B cell (primary cell): ENCODE results near the gene GNLY. TPM values are rescaled to one million over a fixed set of nuclear protein-coding genes. Genes with fewer than 3 reads are reported as not detected.

Experiments
- ATAC-seq: fragments of 200-7000 bp; cut with Tn5 transposase; one replicate; pipeline ENCODE4 v1.10.0; 2021; ENCODE audit warnings: low read depth, mild to moderate bottlenecking, moderate number of reproducible peaks, moderate library complexity
- CTCF ChIA-PET: fragments of 350-600 bp; sonication (Branson Sonifier 250); formaldehyde crosslinking; loops from one replicate; lab custom pipeline; 2021; ENCODE audit warnings: antibody characterized with exemption, inconsistent platforms; lab: Charles Lee
- POLR2A ChIA-PET: fragments of 350-600 bp; sonication (Branson Sonifier 250); formaldehyde crosslinking; loops from one replicate; lab custom pipeline; 2021; ENCODE audit warnings: antibody characterized with exemption; lab: Charles Lee
- DNase-seq: peaks from one replicate; pipeline ENCODE4 v3.0.0; 2013
- H2AFZ ChIP-seq: 2 replicates; pipeline ENCODE4 v1.6.1; 2012; ENCODE audit warnings: mild to moderate bottlenecking, low read depth, low read length; ENCODE audit not compliant: insufficient read depth, poor library complexity, severe bottlenecking
- H3K27ac ChIP-seq, 2 donors: 1 replicate in 1 of 2; 2 replicates in 1 of 2; pipeline ENCODE4 v1.5.1; 2012 to 2013; ENCODE audit warnings: low read length in 2 of 2, mild to moderate bottlenecking in 2 of 2, moderate library complexity in 1 of 2
- H3K27me3 ChIP-seq, 4 experiments: fragments of 200-600 bp in 1 of 4; sonication (generic) in 1 of 4; replicated peaks in 1 of 4; 1 replicate in 2 of 4; 2 replicates in 2 of 4; pipeline versions ENCODE4 v1.6.1 to v1.7.0; 2013 to 2016; ENCODE audit warnings: low read length in 3 of 4, mild to moderate bottlenecking in 2 of 4, mixed read lengths in 1 of 4, moderate library complexity in 1 of 4; ENCODE audit not compliant: insufficient read depth in 4 of 4, control insufficient read depth in 3 of 4; ENCODE audit errors: control extremely low read depth in 1 of 4
- H3K36me3 ChIP-seq, 2 experiments: replicated peaks in 1 of 2; 1 replicate in 1 of 2; 2 replicates in 1 of 2; pipeline versions ENCODE4 v1.6.1 to v1.7.1; 2013; ENCODE audit warnings: low read length in 1 of 2; ENCODE audit not compliant: insufficient read depth in 2 of 2, control insufficient read depth in 1 of 2; ENCODE audit errors: control extremely low read depth in 1 of 2, extremely low read depth in 1 of 2
- H3K4me1 ChIP-seq, 2 donors: fragments of 200-600 bp in 1 of 2; sonication (generic) in 1 of 2; 1 replicate in 1 of 2; 2 replicates in 1 of 2; pipeline versions ENCODE4 v1.5.1 to v1.6.1; 2013 to 2017; ENCODE audit warnings: low read length in 2 of 2; ENCODE audit not compliant: control insufficient read depth in 2 of 2, insufficient read depth in 2 of 2
- H3K4me2 ChIP-seq: replicated peaks from 2 replicates; pipeline ENCODE3; 2012; ENCODE audit warnings: mild to moderate bottlenecking, low read depth, low read length; ENCODE audit not compliant: poor library complexity, severe bottlenecking
- H3K4me3 ChIP-seq, 5 experiments: fragments of 200-600 bp in 1 of 5; sonication (generic) in 1 of 5; 1 replicate in 3 of 5; 2 replicates in 2 of 5; pipeline versions ENCODE4 v1.5.1 to v1.7.0; 2011 to 2016; ENCODE audit warnings: low read length in 4 of 5, mild to moderate bottlenecking in 4 of 5, low read depth in 2 of 5, control low read depth in 1 of 5, moderate library complexity in 1 of 5; ENCODE audit not compliant: insufficient read depth in 1 of 5; ENCODE audit errors: control extremely low read depth in 1 of 5, extremely low read depth in 1 of 5
- H3K79me2 ChIP-seq: fragments of 200-600 bp; sonication (generic); one replicate; pipeline ENCODE4 v1.6.0; 2016; ENCODE audit warnings: low read length; ENCODE audit not compliant: control insufficient read depth, insufficient read depth
- H3K9ac ChIP-seq: fragments of 200-600 bp; sonication (generic); 2 replicates; pipeline ENCODE4 v1.6.1; 2017; ENCODE audit warnings: mild to moderate bottlenecking, low read length, moderate library complexity
- H3K9me3 ChIP-seq, 3 donors: one replicate each; pipeline versions ENCODE4 v1.6.1 to v1.7.1; 2013; ENCODE audit warnings: low read length in 2 of 3; ENCODE audit not compliant: control insufficient read depth in 2 of 3, insufficient read depth in 1 of 3; ENCODE audit errors: control extremely low read depth in 1 of 3
- H4K20me1 ChIP-seq: 2 replicates; pipeline ENCODE4 v1.6.0; 2012; ENCODE audit warnings: mild to moderate bottlenecking, low read length; ENCODE audit not compliant: insufficient read depth, control insufficient read depth, poor library complexity, severe bottlenecking
- H3K27ac Mint-ChIP-seq: one replicate; pipeline ENCODE4 v1.8.0; 2021; ENCODE audit warnings: mixed read lengths
- H3K27me3 Mint-ChIP-seq: one replicate; pipeline ENCODE4 v1.8.0; 2021; ENCODE audit warnings: mixed read lengths
- H3K4me1 Mint-ChIP-seq: one replicate; pipeline ENCODE4 v1.8.0; 2021; ENCODE audit warnings: mixed read lengths
- H3K4me3 Mint-ChIP-seq: one replicate; pipeline ENCODE4 v1.8.0; 2021; ENCODE audit warnings: mixed read lengths
- H3K9me3 Mint-ChIP-seq: one replicate; pipeline ENCODE4 v1.8.0; 2022; ENCODE audit warnings: mixed read lengths; ENCODE audit not compliant: insufficient read depth
- CTCF ChIP-seq: fragments of 200-600 bp; IDR thresholded peaks from one replicate; pipeline ENCODE4 v1.8.0; 2022; ENCODE audit warnings: antibody characterized with exemption, mild to moderate bottlenecking
- EZH2 ChIP-seq: IDR thresholded peaks from 2 replicates; pipeline ENCODE4 v1.6.1; 2012; ENCODE audit warnings: borderline replicate concordance, low read depth, mild to moderate bottlenecking, moderate library complexity, low read length; ENCODE audit not compliant: insufficient read depth, poor library complexity, severe bottlenecking
- WGBS: methylation state at CpG from one replicate; pipeline ENCODE4 v1.1.5; 2013; ENCODE audit warnings: missing lambda C conversion rate; ENCODE audit not compliant: insufficient coverage; 5-methylcytosine and 5-hydroxymethylcytosine counted together
- intact Hi-C: fragments of 100-400 bp; cut with micrococcal nuclease; formaldehyde crosslinking; loops from one replicate; pipeline ENCODE4 v1.10.0; 2022
- polyA plus RNA-seq: library from polyadenylated mRNA; depleted of rRNA; stranded (reverse); fragments of >200 nt; gene quantifications from 2 replicates; pipeline ENCODE4 v1.2.3, GENCODE V29; 2012
- total RNA-seq, 2 donors: library from RNA; stranded (reverse); fragments of 120-200 nt in 1 of 2; gene quantifications; 1 replicate in 1 of 2; 2 replicates in 1 of 2; pipeline versions ENCODE4 v1.2.3 to v1.2.4, GENCODE V29; 2013 to 2022

The GNLY gene
- total and polyA plus RNA-seq, 2 donors (not counting 1 experiment from before 2014, with no cell fraction given): 3.9 to 4.2 TPM

DNA sequence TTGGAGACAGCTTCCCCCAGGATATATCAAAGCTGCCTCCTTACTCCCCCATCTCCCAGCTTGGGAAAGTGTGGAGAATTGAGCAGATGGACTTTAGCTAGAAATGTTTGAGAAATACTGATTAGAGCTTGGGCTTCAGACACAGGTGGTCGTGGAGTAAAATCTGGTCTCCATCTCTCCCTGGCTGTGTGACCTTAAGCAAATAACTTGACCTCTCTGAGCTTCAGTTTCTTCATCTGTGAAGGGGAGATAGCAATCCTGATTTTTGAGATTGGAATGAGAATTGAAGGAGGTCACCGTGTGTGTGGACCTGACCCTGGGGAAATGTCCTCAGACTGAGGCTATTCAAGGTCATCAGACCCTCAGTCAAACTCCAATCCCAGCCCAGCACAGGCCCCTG is 3.6 kb downstream of the GNLY start:
- Histone ChIP-seq H3K9me3 (no peaks in the 10 kb centered on the region), H3K4me1 (no peaks in the 10 kb centered on the region), H3K27me3 (no peaks in the 10 kb centered on the region), H3K4me2 (no peak overlapping the region), H3K36me3 (no peaks in the 10 kb centered on the region), H3K79me2 (no peaks in the 10 kb centered on the region), H4K20me1 (no peaks in the 10 kb centered on the region), H3K4me3 (no peak overlapping the region), H3K27ac (no peak overlapping the region), H3K9ac (no peak overlapping the region), H2AFZ (no peak overlapping the region)
- TF ChIP-seq EZH2 (no peak), CTCF (no peak)
- 82% methylated on average over 1 of the region's 2 CpGs for WGBS
- Mint-ChIP-seq H3K9me3 (no peaks in the 10 kb centered on the region), H3K27ac (no peak overlapping the region), H3K4me1 (peaks cover 4% of the 10 kb centered on the region), H3K4me3 (no peak overlapping the region), H3K27me3 (no peaks in the 10 kb centered on the region)
- DNase-seq: no peak
- no peak for ATAC-seq
- ChIA-PET POLR2A (no interaction called here), CTCF (interaction anchor here (1.1 to 3.6 kb wide), 5 partner anchors 10 to 116 kb away, joined by 3 to 10 read pairs (median 3); no protein-coding TSS in a partner anchor)
- intact Hi-C loops: no loop called here

DNA sequence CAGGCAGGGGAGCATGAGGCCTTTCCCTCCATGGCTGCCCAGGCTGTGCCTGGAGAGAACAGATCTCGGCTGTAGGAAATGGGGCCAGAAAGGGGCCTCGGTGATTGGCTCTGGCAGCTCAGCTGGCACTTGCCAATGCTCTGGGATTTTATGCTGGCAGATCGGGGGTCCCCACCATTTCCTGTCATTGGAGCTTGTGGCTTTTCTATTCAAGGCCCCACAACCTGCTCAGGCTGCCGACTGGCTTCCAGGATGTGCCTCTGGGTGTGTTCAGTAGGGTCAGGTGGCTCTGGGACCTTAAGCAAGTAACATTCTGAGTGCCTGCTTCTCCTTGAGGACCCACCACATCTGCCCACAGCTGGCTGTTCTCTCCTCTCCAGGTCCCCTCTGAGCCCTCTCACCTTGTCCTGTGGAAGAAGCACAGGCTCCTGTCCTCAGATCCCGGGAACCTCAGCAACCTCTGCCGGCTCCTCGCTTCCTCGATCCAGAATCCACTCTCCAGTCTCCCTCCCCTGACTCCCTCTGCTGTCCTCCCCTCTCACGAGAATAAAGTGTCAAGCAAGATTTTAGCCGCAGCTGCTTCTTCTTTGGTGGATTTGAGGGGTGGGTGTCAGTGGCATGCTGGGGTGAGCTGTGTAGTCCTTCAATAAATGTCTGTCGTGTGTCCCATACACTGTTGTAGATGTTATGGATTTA is 4.2 kb downstream of the GNLY start:
- ATAC-seq: no peak
- CTCF ChIA-PET: interaction anchor here (0.6 to 3.6 kb wide), 6 partner anchors 9 to 116 kb away, joined by 3 to 10 read pairs (median 4); no protein-coding TSS in a partner anchor
- H3K9ac ChIP-seq: no peak overlapping the region
- intact Hi-C loops: no loop called here
- H3K79me2 ChIP-seq: no peaks in the 10 kb centered on the region
- POLR2A ChIA-PET: interaction anchor here (0.6 kb wide), 1 partner anchor 46 kb away, joined by 11 read pairs; no protein-coding TSS in a partner anchor
- H3K4me3 Mint-ChIP-seq: no peak overlapping the region
- no peaks in the 10 kb centered on the region for H3K9me3 Mint-ChIP-seq
- peak overlapping the region; percentile 15 for H3K27ac Mint-ChIP-seq
- TF ChIP-seq EZH2 (no peak), CTCF (no peak)
- no peaks in the 10 kb centered on the region for H3K36me3 ChIP-seq
- H3K4me1 ChIP-seq: peaks cover 0 to 3% of the 10 kb centered on the region in 2 donors
- H3K27me3 ChIP-seq: no peaks in the 10 kb centered on the region
- H4K20me1 ChIP-seq: no peaks in the 10 kb centered on the region
- H3K4me3 ChIP-seq: no peak overlapping the region
- H3K4me1 Mint-ChIP-seq: peaks cover 9% of the 10 kb centered on the region
- no peak overlapping the region for H3K4me2 ChIP-seq
- no peak for DNase-seq
- 60% methylated on average over 9 of the region's 11 CpGs for WGBS
- no peaks in the 10 kb centered on the region for H3K9me3 ChIP-seq
- no peaks in the 10 kb centered on the region for H3K27me3 Mint-ChIP-seq
- no peak overlapping the region for H2AFZ ChIP-seq
- no peak overlapping the region for H3K27ac ChIP-seq
